Activated CD4-positive, alpha-beta T cell treated with anti-CD3 and anti-CD28 coated beads, Interleukin-2, amount 10 ng/mL, durations not matched to agents 24 days and 14 days (primary cell): ENCODE measurements around the gene TMEM214. TPM values are rescaled to one million over a fixed set of nuclear protein-coding genes. Genes with fewer than 3 reads are reported as not detected.

Source experiments
- DNase-seq: peaks from one replicate; pipeline ENCODE4 v3.0.0; 2022
- H3K27ac Mint-ChIP-seq: one replicate; pipeline ENCODE4 v1.8.0; 2022; ENCODE audit warnings: mild to moderate bottlenecking, mixed read lengths
- H3K27me3 Mint-ChIP-seq: one replicate; pipeline ENCODE4 v1.8.0; 2022; ENCODE audit warnings: mixed read lengths
- H3K36me3 Mint-ChIP-seq: one replicate; pipeline ENCODE4 v1.8.0; 2022; ENCODE audit warnings: low read depth, mild to moderate bottlenecking, mixed read lengths
- H3K4me1 Mint-ChIP-seq: one replicate; pipeline ENCODE4 v1.8.0; 2021; ENCODE audit warnings: mixed read lengths
- H3K4me3 Mint-ChIP-seq: one replicate; pipeline ENCODE4 v1.8.0; 2022; ENCODE audit warnings: mild to moderate bottlenecking, moderate library complexity, mixed read lengths
- H3K9me3 Mint-ChIP-seq: one replicate; pipeline ENCODE4 v1.8.0; 2021; ENCODE audit warnings: mixed read lengths
- intact Hi-C: fragments of 100-400 bp; cut with micrococcal nuclease; formaldehyde crosslinking; loops from one replicate; pipeline ENCODE4 v1.15.1; 2023
- total RNA-seq: library from RNA; stranded (reverse); gene quantifications from 2 replicates; pipeline ENCODE4 v1.2.3, GENCODE V29; 2022

The TMEM214 gene
- total RNA-seq, 1 donor from 2014 or later: 93.4 TPM

DNA sequence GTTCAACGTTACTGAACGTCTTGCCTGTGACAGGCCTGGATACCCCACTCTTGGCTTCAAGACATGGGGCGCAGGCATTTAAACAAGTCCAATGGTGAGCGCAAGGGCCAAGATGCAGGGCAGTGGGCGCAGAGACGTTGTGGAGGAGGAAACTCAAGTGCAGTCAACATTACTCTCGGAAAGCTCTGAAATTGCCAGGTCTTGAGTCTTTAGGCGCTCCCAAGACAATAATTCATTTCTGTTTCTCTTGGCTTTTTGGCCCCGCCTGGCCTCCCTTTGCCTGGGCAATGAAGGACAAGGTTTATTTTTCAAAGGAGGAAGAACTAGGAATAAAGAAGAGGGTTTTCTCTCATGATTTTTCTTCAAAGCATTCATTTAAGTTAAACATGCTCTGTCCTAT lies 13.3 kb upstream of the TMEM214 start:
- Mint-ChIP-seq H3K27me3 (no peaks in the 10 kb centered on the region), H3K4me1 (peaks cover 5% of the 10 kb centered on the region), H3K4me3 (no peak overlapping the region), H3K9me3 (no peaks in the 10 kb centered on the region), H3K36me3 (peaks cover 2% of the 10 kb centered on the region), H3K27ac (no peak overlapping the region)
- intact Hi-C loops: no loop called here
- no peak for DNase-seq

DNA sequence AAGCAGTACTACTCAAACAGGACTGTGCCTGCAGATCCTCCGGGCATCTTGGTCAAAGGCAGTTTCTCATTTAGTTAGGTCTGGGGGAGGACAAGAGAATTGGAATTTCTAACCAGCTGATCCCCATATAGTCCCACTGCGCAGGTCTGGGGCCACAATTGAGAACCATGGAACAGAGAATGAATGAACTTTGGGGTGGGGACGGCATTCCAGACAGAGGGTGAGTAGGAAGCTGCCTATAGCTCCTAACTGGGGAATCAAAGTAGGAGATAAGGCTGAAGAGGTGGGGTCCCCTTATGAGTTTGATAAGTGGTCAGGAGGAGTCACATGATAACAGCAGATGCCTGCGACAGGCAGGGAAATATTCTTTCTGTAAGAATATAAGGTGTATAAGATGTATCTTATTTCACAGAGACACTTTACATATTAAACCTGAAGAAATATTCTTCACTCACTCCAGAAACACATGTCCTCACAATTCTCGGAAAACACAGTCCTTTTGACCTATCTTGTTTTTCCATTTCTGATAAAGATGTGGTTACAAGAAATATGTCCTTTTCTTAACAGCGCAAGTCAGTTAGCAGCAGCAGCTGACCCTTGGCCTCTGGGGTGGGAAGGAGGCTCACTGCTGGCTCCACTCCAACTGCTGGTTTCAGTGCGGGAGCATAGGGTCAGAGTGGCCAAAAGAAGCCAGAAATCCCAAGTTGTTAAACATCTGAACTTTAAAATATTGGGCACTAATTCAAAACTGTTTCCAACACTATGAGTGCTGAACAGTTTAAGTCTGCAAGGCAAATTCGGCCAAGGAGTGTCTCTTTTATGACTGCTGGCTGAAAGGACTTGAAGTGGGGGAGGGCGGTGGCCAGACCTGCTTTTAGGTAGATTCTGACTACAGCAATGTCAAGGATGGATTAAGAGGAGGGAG lies 12.6 kb upstream of the TMEM214 start:
- no peak for DNase-seq
- H3K4me3 Mint-ChIP-seq: no peak overlapping the region
- intact Hi-C loops: no loop called here
- H3K9me3 Mint-ChIP-seq: no peaks in the 10 kb centered on the region
- no peaks in the 10 kb centered on the region for H3K27me3 Mint-ChIP-seq
- H3K36me3 Mint-ChIP-seq: peaks cover 4% of the 10 kb centered on the region
- H3K4me1 Mint-ChIP-seq: peaks cover 5% of the 10 kb centered on the region
- H3K27ac Mint-ChIP-seq: no peak overlapping the region

DNA sequence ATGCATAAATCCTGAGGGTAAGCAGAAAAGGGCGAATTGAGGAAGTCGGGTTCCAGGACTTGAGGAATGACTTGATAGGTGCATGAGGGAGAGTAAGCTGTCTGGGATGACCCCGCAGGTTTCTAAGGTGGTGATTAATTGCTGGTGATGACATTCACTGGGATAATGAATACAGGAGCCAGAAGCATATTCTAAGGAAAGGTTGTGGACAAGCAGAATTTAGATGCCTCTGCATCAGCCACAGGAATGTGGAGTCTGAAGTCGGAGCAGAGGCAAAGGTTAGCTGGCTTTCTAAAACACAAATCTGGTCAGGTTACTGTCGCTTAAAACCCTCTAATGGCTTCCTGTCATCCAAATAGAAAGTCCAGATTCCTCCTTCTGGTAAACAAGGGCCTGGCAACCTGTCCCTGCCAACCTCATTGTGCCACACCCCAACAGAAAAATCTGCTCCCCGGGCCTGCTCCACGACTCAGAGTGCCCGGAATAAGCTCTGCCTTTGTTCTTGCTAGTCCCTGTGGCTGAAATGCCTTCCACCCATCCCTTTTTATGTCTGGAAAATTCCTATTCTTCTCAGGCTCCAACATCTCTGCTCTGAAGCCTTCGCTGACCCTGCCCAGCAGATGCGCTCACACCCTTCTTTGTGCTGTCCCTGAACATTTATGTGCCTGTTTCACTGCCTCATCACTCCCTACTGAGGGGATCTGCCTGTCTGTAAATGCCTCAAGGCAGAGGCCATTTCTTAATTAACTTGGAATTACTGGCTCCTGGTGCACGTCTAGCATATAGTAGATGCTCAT lies 11.3 kb upstream of the TMEM214 start:
- no peak overlapping the region for H3K27ac Mint-ChIP-seq
- intact Hi-C loops: no loop called here
- no peaks in the 10 kb centered on the region for H3K9me3 Mint-ChIP-seq
- H3K36me3 Mint-ChIP-seq: peaks cover 6% of the 10 kb centered on the region
- no peaks in the 10 kb centered on the region for H3K4me1 Mint-ChIP-seq
- H3K27me3 Mint-ChIP-seq: no peaks in the 10 kb centered on the region
- H3K4me3 Mint-ChIP-seq: no peak overlapping the region
- no peak for DNase-seq

DNA sequence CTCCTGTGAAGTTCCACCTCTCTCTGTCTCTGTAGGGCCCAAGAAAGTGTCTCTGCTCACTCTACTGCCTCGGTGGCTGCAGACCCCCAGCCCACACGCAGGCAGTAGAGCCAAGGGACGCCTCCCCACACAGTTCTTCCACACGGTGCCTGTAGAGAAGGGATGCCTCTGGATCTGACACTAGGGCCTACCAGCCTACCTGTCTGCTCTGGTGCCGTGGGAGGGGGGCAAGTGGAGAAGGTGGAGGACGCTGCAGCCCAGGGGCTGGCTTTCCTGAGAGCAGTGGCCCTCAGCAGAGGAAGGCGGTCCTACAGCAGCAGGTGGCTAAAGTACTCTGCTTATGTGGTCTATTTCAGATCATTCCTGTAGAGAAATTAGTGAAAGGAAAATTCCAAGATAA lies 9.0 kb upstream of the TMEM214 start:
- intact Hi-C loops: no loop called here
- Mint-ChIP-seq H3K4me3 (no peak overlapping the region), H3K27me3 (no peaks in the 10 kb centered on the region), H3K36me3 (peaks cover 11% of the 10 kb centered on the region), H3K9me3 (no peaks in the 10 kb centered on the region), H3K4me1 (peaks cover under 1% of the 10 kb centered on the region), H3K27ac (no peak overlapping the region)
- no peak for DNase-seq

DNA sequence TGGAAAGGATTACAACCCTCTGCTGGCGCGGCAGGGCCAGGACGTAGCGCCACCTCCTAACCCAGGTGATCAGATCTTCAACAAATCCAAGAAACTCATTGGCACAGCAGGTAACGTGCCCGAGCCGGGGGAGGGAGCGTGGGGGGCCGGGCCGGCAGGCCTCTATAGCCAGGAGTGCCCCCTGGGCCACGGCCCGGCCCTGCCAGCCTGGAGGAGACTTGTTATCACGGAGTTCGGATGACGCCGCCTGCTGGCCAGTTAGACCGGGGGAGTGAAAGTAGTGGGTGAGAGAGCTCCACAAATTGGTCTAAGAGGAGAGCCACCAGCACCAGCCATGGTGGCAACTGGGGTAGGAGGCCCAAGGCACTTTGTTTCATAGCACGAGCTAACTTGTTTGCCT lies 8.6 kb upstream of the TMEM214 start:
- Mint-ChIP-seq H3K36me3 (peaks cover 12% of the 10 kb centered on the region), H3K4me1 (peaks cover 4% of the 10 kb centered on the region), H3K9me3 (no peaks in the 10 kb centered on the region), H3K4me3 (no peak overlapping the region), H3K27me3 (no peaks in the 10 kb centered on the region), H3K27ac (no peak overlapping the region)
- intact Hi-C loops: no loop called here
- DNase-seq: no peak

DNA sequence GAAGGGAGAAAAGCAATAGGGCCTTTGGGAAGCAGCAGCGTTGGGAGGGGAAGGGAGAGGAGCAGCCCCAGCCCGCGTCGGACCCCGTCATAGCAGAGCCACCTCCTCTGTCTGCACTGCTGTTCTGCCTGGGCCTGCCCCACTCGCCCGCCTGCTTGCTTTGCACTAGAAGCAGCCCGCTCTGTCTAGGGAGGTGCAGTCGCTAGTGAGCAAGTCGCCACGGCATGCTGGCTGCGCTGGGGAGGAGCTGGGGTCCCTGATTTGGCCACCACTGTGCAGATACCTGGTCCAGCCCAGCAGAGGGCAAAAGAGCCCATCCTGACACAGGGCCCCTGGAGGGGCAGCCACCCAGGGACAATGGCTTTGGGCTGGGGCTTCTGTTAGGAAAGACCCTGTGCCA lies 8.0 kb upstream of the TMEM214 start:
- DNase-seq: no peak
- no peak overlapping the region for H3K27ac Mint-ChIP-seq
- intact Hi-C loops: no loop called here
- H3K4me1 Mint-ChIP-seq: peaks cover 9% of the 10 kb centered on the region
- H3K9me3 Mint-ChIP-seq: no peaks in the 10 kb centered on the region
- H3K36me3 Mint-ChIP-seq: peaks cover 16% of the 10 kb centered on the region
- no peak overlapping the region for H3K4me3 Mint-ChIP-seq
- H3K27me3 Mint-ChIP-seq: no peaks in the 10 kb centered on the region

DNA sequence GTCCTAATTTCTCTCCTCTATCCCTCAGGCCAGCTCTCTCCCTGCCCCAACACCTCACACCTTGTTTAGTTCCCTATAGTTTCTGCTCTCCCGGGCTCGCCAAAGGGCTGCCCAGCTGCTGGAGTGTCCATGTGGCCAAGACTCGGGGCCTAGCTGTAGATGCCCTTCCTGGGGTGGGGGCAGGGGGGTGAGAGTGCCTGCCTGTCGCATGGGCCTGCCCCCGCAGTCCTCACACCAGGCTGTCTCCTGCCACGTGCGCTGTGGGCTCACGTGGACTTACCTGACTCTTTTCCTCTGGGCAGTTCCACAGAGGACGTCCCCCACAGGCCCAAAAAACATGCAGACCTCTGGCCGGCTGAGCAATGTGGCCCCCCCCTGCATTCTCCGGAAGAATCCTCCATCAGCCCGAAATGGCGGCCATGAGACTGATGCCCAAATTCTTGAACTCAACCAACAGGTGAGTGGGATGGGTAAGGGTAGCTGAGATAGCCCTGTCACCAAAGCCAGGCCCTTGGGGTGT lies 7.4 kb upstream of the TMEM214 start:
- intact Hi-C loops: no loop called here
- H3K36me3 Mint-ChIP-seq: peaks cover 18% of the 10 kb centered on the region
- H3K4me3 Mint-ChIP-seq: no peak overlapping the region
- peaks cover 13% of the 10 kb centered on the region for H3K4me1 Mint-ChIP-seq
- no peaks in the 10 kb centered on the region for H3K27me3 Mint-ChIP-seq
- H3K27ac Mint-ChIP-seq: no peak overlapping the region
- no peak for DNase-seq
- H3K9me3 Mint-ChIP-seq: no peaks in the 10 kb centered on the region

DNA sequence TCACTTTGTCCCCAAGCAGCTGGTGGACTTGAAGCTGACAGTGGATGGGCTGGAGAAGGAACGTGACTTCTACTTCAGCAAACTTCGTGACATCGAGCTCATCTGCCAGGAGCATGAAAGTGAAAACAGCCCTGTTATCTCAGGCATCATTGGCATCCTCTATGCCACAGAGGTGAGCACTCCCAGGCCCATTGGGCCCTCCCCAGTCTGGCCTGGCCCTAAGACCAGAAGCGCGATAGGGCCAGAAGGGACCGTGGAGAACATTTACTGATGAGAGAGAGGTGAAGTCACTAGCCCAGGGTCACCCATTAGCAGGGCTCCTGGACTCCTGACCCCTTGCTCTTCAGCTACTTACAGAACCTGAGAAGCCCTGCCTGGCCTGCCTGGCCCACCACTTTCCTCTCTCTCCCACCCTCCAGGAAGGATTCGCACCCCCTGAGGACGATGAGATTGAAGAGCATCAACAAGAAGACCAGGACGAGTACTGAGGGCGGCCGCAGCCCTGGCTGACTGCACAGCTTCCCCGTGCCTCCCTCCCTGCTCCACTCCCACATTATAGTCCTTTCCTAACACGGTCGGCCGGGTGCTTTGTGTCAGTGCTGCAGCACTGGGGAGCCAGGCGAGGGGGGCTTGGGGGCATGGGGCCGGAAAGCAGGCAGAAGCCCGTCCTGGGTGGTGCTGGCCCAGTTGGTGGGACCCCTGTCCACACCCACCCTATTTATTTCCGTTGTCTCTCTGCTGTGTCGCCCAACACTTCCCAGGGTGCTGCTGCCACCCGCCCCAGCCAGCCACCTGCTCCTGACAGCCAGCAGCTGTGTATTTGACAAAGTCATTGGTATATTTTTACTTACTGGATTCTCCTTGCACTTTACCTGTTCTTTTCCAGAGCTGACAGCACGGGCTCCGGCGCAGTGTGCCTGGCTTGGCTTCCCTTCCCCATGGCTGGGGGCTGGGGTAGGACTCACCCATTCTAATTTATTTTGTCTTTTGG lies 6.6 kb upstream of the TMEM214 start:
- Mint-ChIP-seq H3K27ac (no peak overlapping the region), H3K9me3 (no peaks in the 10 kb centered on the region), H3K36me3 (peaks cover 22% of the 10 kb centered on the region), H3K4me1 (peaks cover 17% of the 10 kb centered on the region), H3K27me3 (no peaks in the 10 kb centered on the region), H3K4me3 (no peak overlapping the region)
- DNase-seq: no peak
- intact Hi-C loops: no loop called here

DNA sequence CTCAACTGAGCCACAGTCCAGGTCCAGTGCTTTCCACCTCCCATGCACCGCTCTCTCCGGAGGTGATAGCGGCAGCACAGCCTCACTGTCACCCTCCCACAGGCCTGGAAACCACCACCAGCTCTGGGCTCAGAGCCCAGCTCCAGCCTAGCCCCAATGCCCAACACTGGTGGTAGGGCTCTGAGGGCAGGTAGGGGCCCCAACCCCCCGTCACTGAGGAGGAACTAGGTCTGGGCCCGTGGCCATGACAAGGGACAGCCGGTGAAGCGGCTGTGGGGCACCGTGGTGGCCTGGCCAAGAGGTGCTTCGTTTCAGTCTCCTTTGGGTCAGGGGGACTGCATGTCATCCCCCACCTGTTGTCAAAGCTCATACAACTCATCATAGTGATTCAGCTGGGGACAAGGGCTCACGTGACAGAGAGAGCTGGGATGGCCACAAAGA lies 5.5 kb upstream of the TMEM214 start:
- H3K9me3 Mint-ChIP-seq: no peaks in the 10 kb centered on the region
- no peaks in the 10 kb centered on the region for H3K27me3 Mint-ChIP-seq
- H3K27ac Mint-ChIP-seq: no peak overlapping the region
- H3K36me3 Mint-ChIP-seq: peaks cover 28% of the 10 kb centered on the region
- no peak overlapping the region for H3K4me3 Mint-ChIP-seq
- H3K4me1 Mint-ChIP-seq: peaks cover 27% of the 10 kb centered on the region
- intact Hi-C loops: no loop called here
- DNase-seq: no peak

DNA sequence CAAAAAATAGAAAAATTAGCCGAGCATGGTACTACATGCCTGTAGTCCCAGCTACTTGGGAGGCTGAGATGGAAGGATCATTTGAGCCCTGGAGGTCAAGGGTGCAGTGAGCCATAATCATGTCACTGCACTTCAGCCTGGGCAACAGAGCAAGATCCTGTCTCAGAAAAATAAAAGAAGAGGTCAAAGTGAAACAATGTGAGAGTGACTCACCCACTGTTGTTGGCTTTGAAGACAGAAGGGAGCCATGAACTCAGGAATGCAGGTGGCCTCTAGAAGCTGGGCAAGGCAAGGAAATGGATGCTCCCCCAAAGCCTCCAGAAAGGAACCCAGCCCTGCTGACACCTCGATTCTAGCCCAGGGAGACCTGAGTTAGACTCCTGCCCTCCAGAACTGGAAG lies 3.7 kb upstream of the TMEM214 start:
- Mint-ChIP-seq H3K4me1 (peaks cover 35% of the 10 kb centered on the region), H3K27me3 (no peaks in the 10 kb centered on the region), H3K27ac (peak overlapping the region; percentile 39), H3K4me3 (no peak overlapping the region), H3K36me3 (peaks cover 34% of the 10 kb centered on the region), H3K9me3 (no peaks in the 10 kb centered on the region)
- no peak for DNase-seq
- intact Hi-C loops: no loop called here

DNA sequence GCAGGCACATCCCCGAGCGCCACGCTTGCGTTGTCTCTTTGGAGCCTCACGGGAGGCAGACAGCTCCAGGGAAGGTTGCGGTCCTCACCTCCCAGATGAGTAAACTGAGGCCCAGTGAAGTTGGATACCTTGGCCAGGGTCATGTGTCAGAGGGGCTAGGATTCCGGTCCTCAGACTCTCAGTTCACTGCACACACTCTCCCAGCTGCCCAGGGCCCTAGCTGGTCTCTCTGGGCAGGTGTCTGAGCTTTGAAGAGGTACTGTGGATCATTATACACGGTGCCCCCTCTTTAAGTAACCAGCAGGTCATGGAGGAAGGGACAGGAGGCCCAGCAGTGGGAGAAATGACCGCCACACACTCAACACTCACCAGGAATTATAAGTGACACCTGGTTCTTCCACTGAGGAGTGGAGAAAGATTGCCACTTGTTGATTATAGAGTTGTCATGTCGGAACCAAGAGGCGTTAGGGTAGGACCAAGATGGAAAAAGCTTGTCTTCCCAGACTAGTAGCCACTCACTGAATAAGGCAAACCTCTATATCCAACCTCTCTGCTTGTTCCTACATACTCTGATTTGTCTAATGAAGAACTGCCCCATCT lies 588 bp downstream of the TMEM214 start:
- Mint-ChIP-seq H3K9me3 (no peaks in the 10 kb centered on the region), H3K27me3 (no peaks in the 10 kb centered on the region), H3K36me3 (peaks cover 59% of the 10 kb centered on the region), H3K27ac (peak overlapping the region; percentile 89), H3K4me3 (peak overlapping the region; percentile 94), H3K4me1 (peaks cover 45% of the 10 kb centered on the region)
- intact Hi-C loops: loop anchor here (2.0 to 5.0 kb wide), 4 partner anchors 61 to 323 kb away; partner anchors contain the start of genes ATRAID, CENPA, GTF3C2 and MAPRE3
- DNase-seq: no peak

DNA sequence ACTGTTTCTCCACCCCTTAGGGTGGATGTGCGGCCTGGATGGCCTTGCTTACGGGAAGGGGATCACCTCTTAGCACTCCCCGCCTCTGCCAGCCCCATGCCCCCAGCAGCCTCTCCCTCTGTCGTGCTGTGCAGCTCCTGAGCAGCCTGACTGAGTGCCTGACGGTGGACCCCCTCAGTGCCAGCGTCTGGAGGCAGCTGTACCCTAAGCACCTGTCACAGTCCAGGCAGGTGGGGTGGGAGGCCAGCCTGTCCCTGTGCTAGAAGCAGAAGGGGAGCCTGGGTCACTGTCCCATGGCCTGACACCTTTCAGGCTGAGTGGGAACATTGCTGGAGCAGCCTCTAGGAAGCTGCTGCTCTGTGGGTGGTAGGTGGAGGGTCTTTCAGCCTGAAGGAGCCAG lies 5.2 kb downstream of the TMEM214 start:
- Mint-ChIP-seq H3K4me3 (no peak overlapping the region), H3K27me3 (no peaks in the 10 kb centered on the region), H3K9me3 (no peaks in the 10 kb centered on the region), H3K4me1 (peaks cover 23% of the 10 kb centered on the region), H3K27ac (no peak overlapping the region), H3K36me3 (peaks cover 76% of the 10 kb centered on the region)
- no peak for DNase-seq
- intact Hi-C loops: no loop called here
